CD4-positive, alpha-beta T cell (primary cell): ENCODE data around the gene REPIN1. TPM values are rescaled to one million over a fixed set of nuclear protein-coding genes. Genes with fewer than 3 reads are reported as not detected.

Experiments used
- ATAC-seq: fragments of 200-7000 bp; cut with Tn5 transposase; one replicate; pipeline ENCODE4 v1.10.0; 2022; ENCODE audit warnings: mild to moderate bottlenecking; ENCODE audit not compliant: poor library complexity
- CTCF ChIA-PET: fragments of 350-600 bp; sonication (Branson Sonifier 250); formaldehyde crosslinking; loops from one replicate; lab custom pipeline; 2021; ENCODE audit warnings: antibody characterized with exemption, inconsistent platforms; lab: Charles Lee
- POLR2A ChIA-PET: fragments of 350-600 bp; sonication (Branson Sonifier 250); formaldehyde crosslinking; loops from one replicate; lab custom pipeline; 2021; ENCODE audit warnings: antibody characterized with exemption, inconsistent platforms; lab: Charles Lee
- DNase-seq, 14 experiments: peaks; one replicate each; pipeline ENCODE4 v3.0.0-alpha.2; 2013 to 2020; ENCODE audit warnings: mixed read lengths in 2 of 14
- H3K27ac ChIP-seq, 2 donors: one replicate each; pipeline versions ENCODE4 v1.5.1 to v1.7.0; 2013; ENCODE audit warnings: low read length in 2 of 2, low read depth in 1 of 2, mild to moderate bottlenecking in 1 of 2
- H3K27me3 ChIP-seq, 2 experiments: 1 replicate in 1 of 2; 2 replicates in 1 of 2; pipeline versions ENCODE4 v1.6.1 to v1.7.0; 2013; ENCODE audit warnings: low read length in 2 of 2, control low read depth in 1 of 2, mild to moderate bottlenecking in 1 of 2, moderate library complexity in 1 of 2; ENCODE audit not compliant: insufficient read depth in 2 of 2, control insufficient read depth in 1 of 2
- H3K36me3 ChIP-seq: one replicate; pipeline ENCODE4 v1.6.1; 2013; ENCODE audit warnings: low read length, control low read depth; ENCODE audit not compliant: insufficient read depth
- H3K4me1 ChIP-seq: one replicate; pipeline ENCODE4 v1.6.1; 2013; ENCODE audit warnings: low read length, control low read depth; ENCODE audit not compliant: insufficient read depth
- H3K4me3 ChIP-seq: one replicate; pipeline ENCODE4 v1.5.1; 2013; ENCODE audit warnings: mild to moderate bottlenecking, low read length, moderate library complexity
- H3K9me3 ChIP-seq, 2 experiments: 1 replicate in 1 of 2; 2 replicates in 1 of 2; pipeline versions ENCODE4 v1.6.1 to v1.7.0; 2013; ENCODE audit warnings: low read length in 2 of 2, mild to moderate bottlenecking in 2 of 2, control low read depth in 1 of 2, moderate library complexity in 1 of 2; ENCODE audit not compliant: control insufficient read depth in 1 of 2, insufficient read depth in 1 of 2
- H3K27ac Mint-ChIP-seq: one replicate; pipeline ENCODE4 v1.8.0; 2020; ENCODE audit warnings: mixed read lengths
- H3K27me3 Mint-ChIP-seq: one replicate; pipeline ENCODE4 v1.8.0; 2021; ENCODE audit warnings: mixed read lengths
- H3K36me3 Mint-ChIP-seq: one replicate; pipeline ENCODE4 v1.8.0; 2021; ENCODE audit warnings: low read depth, mixed read lengths
- H3K4me1 Mint-ChIP-seq: one replicate; pipeline ENCODE4 v1.8.0; 2021; ENCODE audit warnings: low read depth, mixed read lengths
- H3K4me3 Mint-ChIP-seq: one replicate; pipeline ENCODE4 v1.8.0; 2020; ENCODE audit warnings: mild to moderate bottlenecking, mixed read lengths
- H3K9me3 Mint-ChIP-seq: one replicate; pipeline ENCODE4 v1.8.0; 2020; ENCODE audit warnings: mixed read lengths
- intact Hi-C, 2 experiments: fragments of 100-400 bp; cut with DNase I in 1 of 2; cut with micrococcal nuclease in 1 of 2; formaldehyde crosslinking; loops; one replicate each; pipeline versions ENCODE4 v1.15.1 to v1.9.0; 2023 to 2025; cut with DNase I, micrococcal nuclease
- total RNA-seq, 174 experiments: library from RNA in 2 of 174; stranded (reverse) in 2 of 174; gene quantifications; one replicate each; pipeline ENCODE4 v1.2.3 and lab custom pipeline; 2021 to 2026
- TF ChIP-seq, protein P1 (sequence below): fragments of 200-600 bp; IDR thresholded peaks from one replicate; pipeline ENCODE4 v1.8.0; 2022; ENCODE audit warnings: antibody characterized with exemption, mild to moderate bottlenecking

The REPIN1 gene
- total RNA-seq, 2 experiments from 2014 or later, result 58.2 to 59.8 TPM

GRCh38 chr7:150351587-150352194, 16.9 kb upstream of the REPIN1 start:
- H3K9me3 Mint-ChIP-seq, result no peaks in the 10 kb centered on the region
- no peaks in the 10 kb centered on the region for H3K36me3 Mint-ChIP-seq
- no peak overlapping the region for H3K27ac ChIP-seq
- H3K36me3 ChIP-seq, result no peaks in the 10 kb centered on the region
- H3K9me3 ChIP-seq, result no peaks in the 10 kb centered on the region
- H3K4me1 ChIP-seq, result no peaks in the 10 kb centered on the region
- no peak overlapping the region for H3K4me3 Mint-ChIP-seq
- DNase-seq, result no peak
- no peak overlapping the region for H3K4me3 ChIP-seq
- ChIA-PET CTCF (no interaction called here), POLR2A (interaction anchor here (0.6 kb wide), 1 partner anchor 69 kb away, joined by 3 read pairs; no protein-coding TSS in a partner anchor)
- ATAC-seq, result no peak
- H3K27me3 Mint-ChIP-seq, result peaks cover 1% of the 10 kb centered on the region
- H3K4me1 Mint-ChIP-seq, result peaks cover 6% of the 10 kb centered on the region
- H3K27ac Mint-ChIP-seq, result no peak overlapping the region
- intact Hi-C loops, result loop anchor here in 1 of 2 experiments (10.0 kb wide), 1 partner anchor 403 kb away; no protein-coding TSS in a partner anchor
- TF ChIP-seq, protein P1, sequence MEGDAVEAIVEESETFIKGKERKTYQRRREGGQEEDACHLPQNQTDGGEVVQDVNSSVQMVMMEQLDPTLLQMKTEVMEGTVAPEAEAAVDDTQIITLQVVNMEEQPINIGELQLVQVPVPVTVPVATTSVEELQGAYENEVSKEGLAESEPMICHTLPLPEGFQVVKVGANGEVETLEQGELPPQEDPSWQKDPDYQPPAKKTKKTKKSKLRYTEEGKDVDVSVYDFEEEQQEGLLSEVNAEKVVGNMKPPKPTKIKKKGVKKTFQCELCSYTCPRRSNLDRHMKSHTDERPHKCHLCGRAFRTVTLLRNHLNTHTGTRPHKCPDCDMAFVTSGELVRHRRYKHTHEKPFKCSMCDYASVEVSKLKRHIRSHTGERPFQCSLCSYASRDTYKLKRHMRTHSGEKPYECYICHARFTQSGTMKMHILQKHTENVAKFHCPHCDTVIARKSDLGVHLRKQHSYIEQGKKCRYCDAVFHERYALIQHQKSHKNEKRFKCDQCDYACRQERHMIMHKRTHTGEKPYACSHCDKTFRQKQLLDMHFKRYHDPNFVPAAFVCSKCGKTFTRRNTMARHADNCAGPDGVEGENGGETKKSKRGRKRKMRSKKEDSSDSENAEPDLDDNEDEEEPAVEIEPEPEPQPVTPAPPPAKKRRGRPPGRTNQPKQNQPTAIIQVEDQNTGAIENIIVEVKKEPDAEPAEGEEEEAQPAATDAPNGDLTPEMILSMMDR, result no peak
- H3K27me3 ChIP-seq, result no peaks in the 10 kb centered on the region

GRCh38 chr7:150355666-150356059, 13.0 kb upstream of the REPIN1 start:
- H3K27me3 ChIP-seq, result no peaks in the 10 kb centered on the region
- no peaks in the 10 kb centered on the region for H3K36me3 Mint-ChIP-seq
- H3K9me3 Mint-ChIP-seq, result no peaks in the 10 kb centered on the region
- H3K27ac Mint-ChIP-seq, result no peak overlapping the region
- TF ChIP-seq, protein P1, result no peak
- no peaks in the 10 kb centered on the region for H3K36me3 ChIP-seq
- peaks cover 37% of the 10 kb centered on the region for H3K4me1 Mint-ChIP-seq
- intact Hi-C loops, result loop anchor here (1.0 to 10.0 kb wide), 6 partner anchors 23 to 402 kb away; partner anchors contain the start of gene ZNF775 (in 1 of the 2)
- peaks cover 28% of the 10 kb centered on the region for H3K4me1 ChIP-seq
- no peak overlapping the region for H3K4me3 ChIP-seq
- DNase-seq (no peak), ATAC-seq (no peak)
- CTCF ChIA-PET, result interaction anchor here (0.6 to 4.1 kb wide), 4 partner anchors 22 to 425 kb away, joined by 3 to 30 read pairs (median 6); a partner anchor contains a TSS
- POLR2A ChIA-PET, result interaction anchor here (0.6 to 2.3 kb wide), 3 partner anchors 13 to 51 kb away, joined by 3 to 7 read pairs (median 4); partner anchors contain the start of gene REPIN1
- H3K27me3 Mint-ChIP-seq, result no peaks in the 10 kb centered on the region
- no peak overlapping the region for H3K4me3 Mint-ChIP-seq
- H3K9me3 ChIP-seq, result no peaks in the 10 kb centered on the region
- H3K27ac ChIP-seq, result no peak overlapping the region

DNA sequence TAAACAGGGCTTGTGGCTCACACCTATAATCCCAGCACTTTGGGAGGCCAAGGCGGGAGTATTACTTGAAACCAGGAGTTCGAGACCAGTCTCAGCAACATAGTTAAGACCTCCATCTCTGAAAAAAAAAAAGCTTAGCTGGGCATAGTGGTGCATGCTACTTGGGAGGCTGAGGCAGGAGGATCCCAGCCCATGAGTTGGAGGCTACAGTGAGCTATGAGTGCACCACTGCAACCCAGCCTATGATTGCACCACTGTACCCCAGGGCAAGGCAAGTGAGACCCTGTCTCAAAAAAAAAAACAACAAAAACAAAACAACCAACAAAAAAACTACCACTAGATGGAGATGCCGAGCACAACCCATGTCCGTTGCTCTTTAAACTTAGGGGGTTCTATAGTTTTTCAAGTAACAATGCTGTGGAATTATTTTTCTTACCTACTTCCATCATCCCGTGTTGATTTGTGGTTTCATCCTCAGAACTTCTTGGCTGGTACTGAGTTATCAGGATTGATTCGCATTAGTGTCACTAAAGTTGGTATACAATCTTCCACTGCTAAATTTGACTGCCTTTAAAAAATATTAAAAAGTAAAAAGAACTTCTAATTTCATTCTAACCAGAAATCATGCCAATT, 12.2 kb upstream of the REPIN1 start:
- Histone ChIP-seq H3K27me3 (no peaks in the 10 kb centered on the region), H3K27ac (no peak overlapping the region), H3K4me3 (no peak overlapping the region), H3K9me3 (no peaks in the 10 kb centered on the region), H3K4me1 (peaks cover 28% of the 10 kb centered on the region), H3K36me3 (no peaks in the 10 kb centered on the region)
- peak in 4 of 14 experiments; percentile 46 to 78 (median 68) for DNase-seq
- H3K9me3 Mint-ChIP-seq, result no peaks in the 10 kb centered on the region
- no peaks in the 10 kb centered on the region for H3K27me3 Mint-ChIP-seq
- intact Hi-C loops, result loop anchor here (1.0 to 10.0 kb wide), 6 partner anchors 22 to 401 kb away; partner anchors contain the start of gene ZNF775 (in 1 of the 2)
- TF ChIP-seq, protein P1, result peak; percentile 75
- H3K36me3 Mint-ChIP-seq, result no peaks in the 10 kb centered on the region
- ATAC-seq, result no peak
- peak overlapping the region; percentile 25 for H3K4me3 Mint-ChIP-seq
- peak overlapping the region; percentile 34 for H3K27ac Mint-ChIP-seq
- ChIA-PET CTCF (interaction anchor here (0.6 to 4.1 kb wide), 5 partner anchors 10 to 125 kb away, joined by 3 to 30 read pairs (median 7); a partner anchor contains a TSS), POLR2A (interaction anchor here (0.6 to 2.3 kb wide), 4 partner anchors 12 to 50 kb away, joined by 3 to 7 read pairs (median 5); partner anchors contain the start of gene REPIN1)
- peaks cover 37% of the 10 kb centered on the region for H3K4me1 Mint-ChIP-seq
